Measurements from ENCODE around the gene FCGR3A. TPM values are rescaled to one million over a fixed set of nuclear protein-coding genes. Genes with fewer than 3 reads are reported as not detected.

FCGR3A gene
- total RNA-seq, 1 experiment from 2014 or later = not detected

GRCh38 chr1:161501234-161501633, 48.4 kb downstream of the FCGR3A start:
- CTCF ChIA-PET = no interaction called here
- intact Hi-C loops (cut with micrococcal nuclease; ENCODE audit: unreplicated experiment) = no loop called here
- Mint-ChIP-seq H3K9me3 (ENCODE audit: low read depth, unreplicated experiment) (no peaks in the 10 kb centered on the region), H3K4me3 (ENCODE audit: low read depth, unreplicated experiment) (no peak overlapping the region), H3K27ac (ENCODE audit: unreplicated experiment) (no peak overlapping the region), H3K36me3 (ENCODE audit: insufficient read depth, unreplicated experiment) (no peaks in the 10 kb centered on the region), H3K4me1 (ENCODE audit: low read depth, unreplicated experiment) (peaks cover 2% of the 10 kb centered on the region), H3K27me3 (ENCODE audit: unreplicated experiment) (peaks cover 53% of the 10 kb centered on the region)
- DNase-seq = no peak
- TF ChIP-seq CTCF (IDR thresholded peaks at IDR 0.05; ENCODE audit: unreplicated experiment) = no peak
- BruUV-seq (replicated peaks) = no TSS peak

- CTCF ChIA-PET = no interaction called here
- intact Hi-C loops (cut with micrococcal nuclease; ENCODE audit: unreplicated experiment) = no loop called here
- H3K27ac Mint-ChIP-seq (ENCODE audit: unreplicated experiment) = no peak overlapping the region
- H3K4me1 Mint-ChIP-seq (ENCODE audit: low read depth, unreplicated experiment) = no peaks in the 10 kb centered on the region
- TF ChIP-seq CTCF (IDR thresholded peaks at IDR 0.05; ENCODE audit: unreplicated experiment) = no peak
- H3K4me3 Mint-ChIP-seq (ENCODE audit: low read depth, unreplicated experiment) = no peak overlapping the region
- no peaks in the 10 kb centered on the region for H3K36me3 Mint-ChIP-seq (ENCODE audit: insufficient read depth, unreplicated experiment)
- H3K27me3 Mint-ChIP-seq (ENCODE audit: unreplicated experiment) = peaks cover 56% of the 10 kb centered on the region
- H3K9me3 Mint-ChIP-seq (ENCODE audit: low read depth, unreplicated experiment) = no peaks in the 10 kb centered on the region
- no peak for DNase-seq
- no TSS peak for BruUV-seq (replicated peaks)
These were observed 50.2 kb downstream of the FCGR3A start for GRCh38 chr1:161499099-161500039.

- no peak for DNase-seq
- H3K4me1 Mint-ChIP-seq (ENCODE audit: low read depth, unreplicated experiment) = no peaks in the 10 kb centered on the region
- no peaks in the 10 kb centered on the region for H3K9me3 Mint-ChIP-seq (ENCODE audit: low read depth, unreplicated experiment)
- H3K27ac Mint-ChIP-seq (ENCODE audit: unreplicated experiment) = no peak overlapping the region
- CTCF ChIA-PET = no interaction called here
- no TSS peak for BruUV-seq (replicated peaks)
- no peak overlapping the region for H3K4me3 Mint-ChIP-seq (ENCODE audit: low read depth, unreplicated experiment)
- TF ChIP-seq CTCF (IDR thresholded peaks at IDR 0.05; ENCODE audit: unreplicated experiment) = no peak
- no peaks in the 10 kb centered on the region for H3K36me3 Mint-ChIP-seq (ENCODE audit: insufficient read depth, unreplicated experiment)
- intact Hi-C loops (cut with micrococcal nuclease; ENCODE audit: unreplicated experiment) = no loop called here
- H3K27me3 Mint-ChIP-seq (ENCODE audit: unreplicated experiment) = peaks cover 63% of the 10 kb centered on the region
These were observed 51.0 kb downstream of the FCGR3A start for GRCh38 chr1:161498646-161499045.

- no peak for DNase-seq
- intact Hi-C loops (cut with micrococcal nuclease; ENCODE audit: unreplicated experiment) = no loop called here
- TF ChIP-seq CTCF (IDR thresholded peaks at IDR 0.05; ENCODE audit: unreplicated experiment) = no peak
- Mint-ChIP-seq H3K27me3 (ENCODE audit: unreplicated experiment) (peaks cover 70% of the 10 kb centered on the region), H3K36me3 (ENCODE audit: insufficient read depth, unreplicated experiment) (no peaks in the 10 kb centered on the region), H3K27ac (ENCODE audit: unreplicated experiment) (no peak overlapping the region), H3K9me3 (ENCODE audit: low read depth, unreplicated experiment) (no peaks in the 10 kb centered on the region), H3K4me3 (ENCODE audit: low read depth, unreplicated experiment) (no peak overlapping the region), H3K4me1 (ENCODE audit: low read depth, unreplicated experiment) (no peaks in the 10 kb centered on the region)
- no TSS peak for BruUV-seq (replicated peaks)
- CTCF ChIA-PET = interaction anchor here (0.6 to 0.7 kb wide), 2 partner anchors 10 to 241 kb away, joined by 3 to 4 read pairs; no protein-coding TSS in a partner anchor
These were observed 51.7 kb downstream of the FCGR3A start for GRCh38 chr1:161497961-161498360.
